Measurements from ENCODE around the gene SNTB2. TPM values are rescaled to one million over a fixed set of nuclear protein-coding genes. Genes with fewer than 3 reads are reported as not detected.

The SNTB2 gene
- total RNA-seq, 1 experiment from 2014 or later = 50.6 TPM

DNA sequence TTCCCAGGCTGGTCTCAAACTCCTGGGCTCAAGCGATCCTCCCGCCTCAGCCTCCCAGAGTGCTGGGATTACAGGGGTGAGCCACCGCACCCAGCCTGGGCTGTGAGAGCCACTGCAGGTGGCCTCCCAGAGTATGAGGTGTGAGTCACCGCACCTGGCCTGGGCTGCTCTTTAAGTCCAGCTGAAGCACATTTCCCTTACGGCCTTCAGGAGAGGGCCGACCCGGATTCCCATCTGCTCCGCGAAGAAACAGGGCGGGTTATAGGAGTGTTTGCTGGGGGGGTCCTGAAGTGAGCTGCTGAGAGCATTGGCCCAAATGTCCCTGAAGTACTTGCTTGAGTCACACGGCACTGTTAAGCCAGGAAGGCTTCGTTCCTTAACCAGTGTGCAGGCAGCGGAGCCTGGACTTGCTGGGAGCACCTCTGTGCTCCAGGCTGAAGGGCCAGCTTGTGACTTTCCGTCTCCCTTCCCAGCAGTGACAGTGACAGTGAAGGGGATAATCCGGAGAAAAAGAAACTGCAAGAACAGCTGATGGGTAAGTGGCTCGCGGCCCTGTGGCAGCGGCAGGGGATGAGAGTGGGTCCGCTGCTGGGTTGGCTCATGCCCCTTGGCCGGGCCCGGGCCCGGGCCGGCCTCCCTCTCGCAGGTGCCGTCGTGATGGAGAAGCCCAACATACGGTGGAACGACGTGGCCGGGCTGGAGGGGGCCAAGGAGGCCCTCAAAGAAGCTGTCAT is 131.4 kb downstream of the SNTB2 start:
- H3K27ac Mint-ChIP-seq (ENCODE audit: unreplicated experiment) = no peak overlapping the region
- H3K9me3 Mint-ChIP-seq (ENCODE audit: unreplicated experiment) = no peaks in the 10 kb centered on the region
- H3K27me3 ChIP-seq (replicated peaks; ENCODE audit: control insufficient read depth, insufficient read depth, low read length) = no peaks in the 10 kb centered on the region
- no peak overlapping the region for H3K4me3 Mint-ChIP-seq (ENCODE audit: unreplicated experiment)
- H3K36me3 Mint-ChIP-seq (ENCODE audit: insufficient read depth, unreplicated experiment) = peaks cover 93% of the 10 kb centered on the region
- no peaks in the 10 kb centered on the region for H3K27me3 Mint-ChIP-seq (ENCODE audit: insufficient read depth, unreplicated experiment)
- H3K36me3 ChIP-seq (ENCODE audit: control insufficient read depth, insufficient read depth, low read length) = peaks cover 13% of the 10 kb centered on the region
- no peaks in the 10 kb centered on the region for H3K4me1 Mint-ChIP-seq (ENCODE audit: low read depth, unreplicated experiment)
- BruUV-seq (replicated peaks) = no TSS peak
- no peak overlapping the region for H3K4me3 ChIP-seq (ENCODE audit: low read depth, low read length)
- CTCF ChIA-PET = interaction anchor here (0.6 kb wide), 2 partner anchors 91 to 1453 kb away, joined by 4 read pairs; no protein-coding TSS in a partner anchor
- POLR2A ChIA-PET = interaction anchor here (1.1 kb wide), 1 partner anchor 8 kb away, joined by 7 read pairs; no protein-coding TSS in a partner anchor
- intact Hi-C loops (cut with micrococcal nuclease; ENCODE audit: unreplicated experiment) = no loop called here
- TF ChIP-seq, protein P1, sequence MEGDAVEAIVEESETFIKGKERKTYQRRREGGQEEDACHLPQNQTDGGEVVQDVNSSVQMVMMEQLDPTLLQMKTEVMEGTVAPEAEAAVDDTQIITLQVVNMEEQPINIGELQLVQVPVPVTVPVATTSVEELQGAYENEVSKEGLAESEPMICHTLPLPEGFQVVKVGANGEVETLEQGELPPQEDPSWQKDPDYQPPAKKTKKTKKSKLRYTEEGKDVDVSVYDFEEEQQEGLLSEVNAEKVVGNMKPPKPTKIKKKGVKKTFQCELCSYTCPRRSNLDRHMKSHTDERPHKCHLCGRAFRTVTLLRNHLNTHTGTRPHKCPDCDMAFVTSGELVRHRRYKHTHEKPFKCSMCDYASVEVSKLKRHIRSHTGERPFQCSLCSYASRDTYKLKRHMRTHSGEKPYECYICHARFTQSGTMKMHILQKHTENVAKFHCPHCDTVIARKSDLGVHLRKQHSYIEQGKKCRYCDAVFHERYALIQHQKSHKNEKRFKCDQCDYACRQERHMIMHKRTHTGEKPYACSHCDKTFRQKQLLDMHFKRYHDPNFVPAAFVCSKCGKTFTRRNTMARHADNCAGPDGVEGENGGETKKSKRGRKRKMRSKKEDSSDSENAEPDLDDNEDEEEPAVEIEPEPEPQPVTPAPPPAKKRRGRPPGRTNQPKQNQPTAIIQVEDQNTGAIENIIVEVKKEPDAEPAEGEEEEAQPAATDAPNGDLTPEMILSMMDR (IDR thresholded peaks at IDR 0.05; ENCODE audit: insufficient read depth in 1 of 2, low read depth in 1 of 2, low read length in 1 of 2, severe bottlenecking in 1 of 2, unreplicated experiment in 1 of 2) = no peak
- peak in 1 of 2 experiments; percentile 33 for DNase-seq
- H3K4me1 ChIP-seq = no peaks in the 10 kb centered on the region
- no peaks in the 10 kb centered on the region for H3K9me3 ChIP-seq

DNA sequence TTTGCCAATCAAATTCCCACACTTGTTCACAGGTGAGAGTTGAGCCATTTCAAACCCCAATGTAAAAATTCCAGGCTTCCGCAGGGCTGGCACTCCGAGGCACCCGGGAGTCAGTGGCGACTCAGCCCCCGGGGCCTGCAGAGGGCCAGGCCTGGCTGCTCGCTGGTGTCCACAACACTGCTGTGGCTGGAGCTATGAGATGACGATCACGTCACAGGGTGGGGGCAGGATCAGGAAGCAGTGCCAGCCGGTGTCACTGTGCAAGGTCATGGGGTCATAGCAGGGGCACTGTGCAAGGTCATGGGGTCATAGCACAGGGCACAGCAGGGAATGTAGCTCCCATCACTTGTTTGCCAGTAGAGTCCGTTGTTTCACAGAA is 131.9 kb downstream of the SNTB2 start:
- intact Hi-C loops (cut with micrococcal nuclease; ENCODE audit: unreplicated experiment) = no loop called here
- no peak overlapping the region for H3K4me3 Mint-ChIP-seq (ENCODE audit: unreplicated experiment)
- peaks cover 93% of the 10 kb centered on the region for H3K36me3 Mint-ChIP-seq (ENCODE audit: insufficient read depth, unreplicated experiment)
- BruUV-seq (replicated peaks) = no TSS peak
- H3K4me1 Mint-ChIP-seq (ENCODE audit: low read depth, unreplicated experiment) = no peaks in the 10 kb centered on the region
- POLR2A ChIA-PET = no interaction called here
- Histone ChIP-seq H3K4me3 (ENCODE audit: low read depth, low read length) (no peak overlapping the region), H3K9me3 (no peaks in the 10 kb centered on the region), H3K4me1 (no peaks in the 10 kb centered on the region), H3K27me3 (replicated peaks; ENCODE audit: control insufficient read depth, insufficient read depth, low read length) (no peaks in the 10 kb centered on the region), H3K36me3 (ENCODE audit: control insufficient read depth, insufficient read depth, low read length) (peaks cover 15% of the 10 kb centered on the region)
- peak in 1 of 2 experiments; percentile 32 for DNase-seq
- H3K27ac Mint-ChIP-seq (ENCODE audit: unreplicated experiment) = no peak overlapping the region
- H3K9me3 Mint-ChIP-seq (ENCODE audit: unreplicated experiment) = no peaks in the 10 kb centered on the region
- H3K27me3 Mint-ChIP-seq (ENCODE audit: insufficient read depth, unreplicated experiment) = no peaks in the 10 kb centered on the region
- TF ChIP-seq, protein P1 (IDR thresholded peaks at IDR 0.05; ENCODE audit: insufficient read depth in 1 of 2, low read depth in 1 of 2, low read length in 1 of 2, severe bottlenecking in 1 of 2, unreplicated experiment in 1 of 2) = no peak
- CTCF ChIA-PET = interaction anchor here (0.6 kb wide), 1 partner anchor 91 kb away, joined by 4 read pairs; no protein-coding TSS in a partner anchor

DNA sequence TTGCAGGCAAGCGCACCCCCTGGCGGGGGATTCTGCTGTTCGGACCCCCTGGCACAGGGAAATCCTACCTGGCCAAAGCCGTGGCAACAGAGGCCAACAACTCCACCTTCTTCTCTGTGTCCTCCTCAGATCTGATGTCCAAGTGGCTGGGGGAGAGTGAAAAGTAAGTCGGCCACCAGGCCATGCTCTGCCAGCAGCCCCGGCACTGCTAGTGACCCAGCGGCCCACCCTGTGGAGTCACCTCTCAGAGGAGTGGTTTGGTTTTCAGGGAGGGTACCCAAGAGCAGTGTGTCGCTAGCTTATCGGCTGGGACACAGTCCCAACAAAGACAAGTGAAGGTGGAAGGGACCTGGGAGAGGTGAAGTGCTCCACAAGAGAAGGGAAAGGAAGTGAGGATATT is 132.4 kb downstream of the SNTB2 start:
- Histone ChIP-seq H3K4me3 (ENCODE audit: low read depth, low read length) (no peak overlapping the region), H3K27me3 (replicated peaks; ENCODE audit: control insufficient read depth, insufficient read depth, low read length) (no peaks in the 10 kb centered on the region), H3K36me3 (ENCODE audit: control insufficient read depth, insufficient read depth, low read length) (peaks cover 18% of the 10 kb centered on the region), H3K9me3 (no peaks in the 10 kb centered on the region), H3K4me1 (no peaks in the 10 kb centered on the region)
- ChIA-PET CTCF (no interaction called here), POLR2A (no interaction called here)
- TF ChIP-seq, protein P1 (IDR thresholded peaks at IDR 0.05; ENCODE audit: insufficient read depth in 1 of 2, low read depth in 1 of 2, low read length in 1 of 2, severe bottlenecking in 1 of 2, unreplicated experiment in 1 of 2) = no peak
- no peaks in the 10 kb centered on the region for H3K27me3 Mint-ChIP-seq (ENCODE audit: insufficient read depth, unreplicated experiment)
- no peaks in the 10 kb centered on the region for H3K9me3 Mint-ChIP-seq (ENCODE audit: unreplicated experiment)
- no peak overlapping the region for H3K4me3 Mint-ChIP-seq (ENCODE audit: unreplicated experiment)
- no peak overlapping the region for H3K27ac Mint-ChIP-seq (ENCODE audit: unreplicated experiment)
- DNase-seq = peak in 1 of 2 experiments; percentile 35
- no TSS peak for BruUV-seq (replicated peaks)
- no peaks in the 10 kb centered on the region for H3K4me1 Mint-ChIP-seq (ENCODE audit: low read depth, unreplicated experiment)
- H3K36me3 Mint-ChIP-seq (ENCODE audit: insufficient read depth, unreplicated experiment) = peaks cover 93% of the 10 kb centered on the region
- intact Hi-C loops (cut with micrococcal nuclease; ENCODE audit: unreplicated experiment) = no loop called here
